GM12872 (cell line): Measurements from ENCODE around the gene UQCC5.

Source experiments
- CTCF ChIP-seq: IDR thresholded peaks from 3 replicates; pipeline ENCODE4 v1.5.1; 2011; ENCODE audit warnings: low read depth, mild to moderate bottlenecking, low read length, moderate library complexity; ENCODE audit not compliant: insufficient read depth

Gene UQCC5

GRCh38 chr3:52507359-52507758, 29.0 kb upstream of the UQCC5 start:
- no peak for TF ChIP-seq CTCF

DNA sequence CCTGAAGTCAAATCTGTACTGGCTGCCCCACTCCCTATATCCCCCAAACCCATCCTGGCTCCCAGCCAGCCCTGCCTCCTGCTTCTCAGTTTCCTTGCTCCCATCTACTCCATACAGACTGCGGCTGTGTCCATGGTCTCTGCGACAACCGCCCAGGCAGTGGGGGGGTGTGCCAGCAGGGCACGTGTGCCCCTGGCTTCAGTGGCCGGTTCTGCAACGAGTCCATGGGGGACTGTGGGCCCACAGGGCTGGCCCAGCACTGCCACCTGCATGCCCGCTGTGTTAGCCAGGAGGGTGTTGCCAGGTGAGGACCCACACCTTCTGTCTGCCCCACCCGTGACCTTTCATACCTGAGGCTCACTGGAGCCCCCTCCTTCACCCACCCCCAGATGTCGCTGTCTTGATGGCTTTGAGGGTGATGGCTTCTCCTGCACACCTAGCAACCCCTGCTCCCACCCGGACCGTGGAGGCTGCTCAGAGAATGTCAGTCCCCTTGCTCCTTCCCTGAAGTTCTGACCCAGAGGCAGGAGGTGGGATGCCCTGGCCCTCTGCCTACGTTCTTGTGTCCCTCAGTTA, 26.6 kb upstream of the UQCC5 start:
- TF ChIP-seq CTCF, result peak; percentile 19; the same call in 1 of the 3 replicates

- no peak for TF ChIP-seq CTCF
Measured at GRCh38 chr3:52511509-52511908, 24.9 kb upstream of the UQCC5 start.

DNA sequence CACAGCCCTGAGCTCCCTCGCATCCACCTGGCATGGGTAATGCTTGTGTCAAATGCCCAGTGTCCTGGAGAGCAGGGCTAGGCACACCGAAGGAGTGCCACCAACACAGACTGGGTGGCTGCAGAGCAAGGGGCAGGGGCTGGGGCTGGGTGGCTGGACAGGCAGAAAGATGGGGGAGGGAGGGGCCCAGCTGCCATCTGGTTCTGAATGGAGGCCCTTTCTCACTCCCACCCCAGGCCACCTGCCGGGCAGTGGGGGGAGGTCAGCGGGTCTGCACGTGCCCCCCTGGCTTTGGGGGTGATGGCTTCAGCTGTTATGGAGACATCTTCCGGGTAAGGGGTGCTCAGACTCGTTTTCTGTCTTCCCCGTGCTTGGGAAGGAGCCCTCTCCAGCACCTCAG, 24.3 kb upstream of the UQCC5 start:
- TF ChIP-seq CTCF, result no peak

DNA sequence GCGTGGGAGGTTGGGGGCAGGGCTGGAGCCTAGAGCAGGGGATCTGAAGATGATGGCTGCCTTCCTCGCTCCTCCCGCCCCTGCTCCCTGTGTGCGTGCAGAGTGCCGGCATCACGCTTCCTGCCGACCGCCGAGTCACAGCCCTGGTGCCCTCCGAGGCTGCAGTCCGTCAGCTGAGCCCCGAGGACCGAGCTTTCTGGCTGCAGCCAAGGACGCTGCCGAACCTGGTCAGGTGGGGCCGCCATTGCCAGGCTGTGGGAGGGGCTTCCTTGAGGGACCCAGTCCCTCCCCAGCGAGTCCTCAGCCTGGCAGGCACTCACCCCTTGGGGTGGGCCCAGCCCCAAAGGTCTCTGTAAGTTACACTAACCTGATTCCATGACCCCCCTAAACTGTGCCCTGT, 23.7 kb upstream of the UQCC5 start:
- TF ChIP-seq CTCF, result no peak

GRCh38 chr3:52513281-52513680, 23.1 kb upstream of the UQCC5 start:
- no peak for TF ChIP-seq CTCF

- TF ChIP-seq CTCF, result no peak
Measured at GRCh38 chr3:52514576-52514975, 21.8 kb upstream of the UQCC5 start.
